Fibroblast of skin of right quadriceps (primary cell): ENCODE data around the gene EMX2.
"Not testable (repeated sequence)": the region's sequence is repeated elsewhere in the genome, so short reads cannot be mapped to it uniquely, and the experiment has no call there.

Experiments used
- DNase-seq: peaks from one replicate; pipeline ENCODE4 v3.0.0-alpha.2; 2013

EMX2 gene

GRCh38 chr10:117562896-117563737 lies 20.6 kb downstream of the EMX2 start:
- no peak for DNase-seq

- DNase-seq: no peak
Observed at GRCh38 chr10:117563780-117564179, 21.2 kb downstream of the EMX2 start.

DNA sequence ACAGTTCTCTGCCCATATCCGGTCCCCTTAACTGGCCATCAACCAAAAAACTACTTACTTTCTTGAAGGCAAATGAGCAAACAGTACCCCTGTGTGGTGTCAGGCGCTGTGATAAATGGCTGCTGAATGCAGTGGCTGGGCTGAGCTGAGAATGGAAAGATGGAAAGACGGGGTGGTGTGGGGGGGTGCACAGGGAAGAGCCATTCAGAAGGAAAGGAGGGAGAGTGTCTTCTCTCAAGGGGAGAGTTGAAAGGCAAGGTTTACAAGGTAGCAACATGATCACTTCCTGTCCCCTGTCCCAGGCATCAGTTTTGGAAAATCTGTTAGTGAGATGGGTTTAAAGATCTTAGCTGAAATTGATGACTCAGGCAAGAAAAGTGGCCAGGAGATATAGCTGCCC lies 22.5 kb downstream of the EMX2 start:
- no peak for DNase-seq

GRCh38 chr10:117568334-117568733 lies 25.8 kb downstream of the EMX2 start:
- DNase-seq: peak; percentile 94

GRCh38 chr10:117569610-117570390 lies 27.3 kb downstream of the EMX2 start:
- no peak for DNase-seq

DNA sequence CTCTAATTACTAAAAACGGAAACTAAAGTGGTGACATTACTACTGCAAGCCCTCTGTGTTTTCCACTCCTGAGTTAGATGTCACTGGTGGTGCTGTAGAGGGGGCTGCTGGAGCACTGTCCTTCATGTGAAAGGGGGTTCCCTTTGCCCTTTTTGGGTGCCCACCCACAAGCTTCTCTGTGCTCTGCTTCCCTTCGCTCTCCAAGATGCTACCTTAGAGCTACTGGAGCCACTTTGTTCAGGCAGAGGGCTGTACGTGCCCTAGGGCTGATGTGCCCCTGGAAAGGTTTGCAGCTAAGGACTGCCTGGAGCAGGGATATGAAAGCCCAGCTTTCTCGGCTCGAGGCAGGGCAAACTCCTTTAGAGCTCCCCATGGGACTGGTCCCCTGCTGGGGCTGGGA lies 28.3 kb downstream of the EMX2 start:
- DNase-seq: no peak

DNA sequence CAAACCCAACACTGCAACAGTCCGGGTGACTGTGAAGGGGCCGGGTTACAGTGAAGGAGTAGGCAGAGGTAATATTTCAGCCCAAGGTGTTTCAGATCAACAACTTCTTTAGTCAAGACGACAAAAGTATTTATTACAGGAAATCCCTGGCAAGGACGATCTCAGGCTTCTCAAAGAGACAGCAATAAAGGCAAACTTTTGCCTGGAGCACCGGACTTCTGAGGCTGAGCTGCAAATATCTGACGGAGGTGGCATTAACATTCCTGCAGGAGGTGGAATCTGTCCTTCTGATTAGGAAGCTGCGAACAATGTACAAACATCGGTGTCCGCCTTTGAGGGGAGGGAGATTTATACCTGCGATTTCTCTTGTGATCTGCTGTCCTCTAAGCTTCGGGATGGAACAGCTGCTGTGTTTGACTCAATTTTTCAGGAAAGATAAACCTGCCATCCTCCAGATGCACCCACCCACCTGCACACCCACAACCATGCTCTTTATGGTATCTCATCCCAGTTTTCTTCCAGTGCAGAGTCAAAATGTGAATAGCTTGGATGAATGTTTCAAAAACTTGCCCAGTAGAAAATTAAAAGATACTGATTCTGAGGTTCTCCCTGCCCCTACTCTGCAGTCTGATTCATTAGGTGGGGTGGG lies 32.1 kb downstream of the EMX2 start:
- DNase-seq: no peak

GRCh38 chr10:117578490-117578889 lies 35.9 kb downstream of the EMX2 start:
- DNase-seq: no peak

GRCh38 chr10:117578999-117579590 lies 36.5 kb downstream of the EMX2 start:
- no peak for DNase-seq

DNA sequence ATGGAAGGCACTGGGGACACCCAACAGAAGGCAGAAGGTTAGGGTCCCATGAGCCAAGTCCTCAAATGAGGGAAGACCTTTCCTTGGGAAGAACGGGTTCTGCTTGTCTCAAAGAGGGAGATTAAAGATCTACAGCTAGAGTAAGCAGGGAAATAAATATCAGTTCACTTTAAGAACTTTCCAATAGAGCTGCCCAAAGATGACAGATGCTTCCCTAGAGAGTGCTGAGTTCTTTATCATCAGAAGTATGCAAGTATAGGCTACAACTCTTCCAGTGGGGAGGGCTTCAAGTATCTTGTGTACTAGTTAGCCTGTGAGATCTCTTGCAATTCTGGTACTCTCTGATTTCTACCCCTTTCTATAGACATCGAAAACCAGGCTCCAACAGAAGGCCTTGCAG lies 39.4 kb downstream of the EMX2 start:
- DNase-seq: no peak

GRCh38 chr10:117584831-117585230 lies 42.3 kb downstream of the EMX2 start:
- not testable (repeated sequence) for DNase-seq

DNA sequence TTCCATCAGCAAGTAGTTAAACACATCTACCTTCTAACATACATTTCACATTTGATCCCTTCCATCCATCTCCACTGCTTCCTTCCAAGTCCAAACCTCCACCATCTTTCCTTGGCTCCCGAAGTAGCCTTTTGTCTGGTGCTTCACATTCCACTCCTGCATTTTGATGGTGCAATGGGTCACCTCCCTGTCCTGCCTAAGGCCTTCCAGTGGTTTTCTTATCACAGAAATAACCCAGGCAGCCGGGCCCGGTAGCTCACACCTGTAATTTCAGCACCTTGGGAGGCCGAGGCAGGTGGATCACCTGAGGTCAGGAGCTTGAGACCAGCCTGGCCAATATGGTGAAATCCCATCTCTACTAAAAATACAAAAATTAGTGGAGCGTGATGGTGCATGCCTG lies 44.5 kb downstream of the EMX2 start:
- no peak for DNase-seq

GRCh38 chr10:117590101-117590875 lies 47.7 kb downstream of the EMX2 start:
- peak; percentile 85 for DNase-seq

GRCh38 chr10:117591043-117591442 lies 48.5 kb downstream of the EMX2 start:
- DNase-seq: no peak

DNA sequence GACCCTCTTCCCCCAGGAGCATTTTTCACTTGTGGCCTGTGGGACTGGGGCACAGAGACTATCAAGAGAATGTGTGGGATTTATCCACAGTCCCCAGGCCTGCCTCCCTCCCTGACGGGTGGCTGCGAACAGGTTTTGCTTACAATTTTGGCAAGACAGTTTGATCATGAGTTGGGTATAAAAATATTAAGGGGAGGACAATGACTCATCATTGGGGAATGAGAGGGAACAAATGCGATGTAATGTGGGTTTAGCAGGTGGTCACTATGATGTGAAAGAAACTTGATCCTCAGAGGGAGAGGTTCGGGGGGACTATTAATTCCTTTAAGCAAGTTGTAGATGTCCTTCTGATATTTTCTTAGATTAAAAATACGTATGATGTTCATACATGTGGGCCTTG lies 52.2 kb downstream of the EMX2 start:
- DNase-seq: peak; percentile 36

GRCh38 chr10:117596706-117597105 lies 54.2 kb downstream of the EMX2 start:
- peak; percentile 34 for DNase-seq

GRCh38 chr10:117597216-117597615 lies 54.7 kb downstream of the EMX2 start:
- DNase-seq: peak; percentile 69
